Measurements from ENCODE around the gene MAP7.
"Not testable (repeated sequence)": the region's sequence is repeated elsewhere in the genome, so short reads cannot be mapped to it uniquely, and the experiment has no call there.

MAP7 gene

GRCh38 chr6:136334853-136335252, 215.4 kb downstream of the MAP7 start:
- no peak for DNase-seq (ENCODE audit: low spot score)

GRCh38 chr6:136334465-136334846, 215.8 kb downstream of the MAP7 start:
- DNase-seq (ENCODE audit: low spot score), result no peak

GRCh38 chr6:136333824-136334464, 216.3 kb downstream of the MAP7 start:
- DNase-seq (ENCODE audit: low spot score), result no peak

- DNase-seq (ENCODE audit: low spot score), result no peak
Observed at GRCh38 chr6:136331461-136331860, 218.8 kb downstream of the MAP7 start.

GRCh38 chr6:136330634-136331033, 219.6 kb downstream of the MAP7 start:
- no peak for DNase-seq (ENCODE audit: low spot score)

GRCh38 chr6:136326038-136326553, 224.1 kb downstream of the MAP7 start:
- DNase-seq (ENCODE audit: low spot score), result no peak

- no peak for DNase-seq (ENCODE audit: low spot score)
Observed at GRCh38 chr6:136324686-136325380, 225.4 kb downstream of the MAP7 start.

- no peak for DNase-seq (ENCODE audit: low spot score)
Observed at GRCh38 chr6:136323431-136324112, 226.7 kb downstream of the MAP7 start.

- no peak for DNase-seq (ENCODE audit: low spot score)
Observed at GRCh38 chr6:136319732-136320131, 230.5 kb downstream of the MAP7 start.

GRCh38 chr6:136318676-136319075, 231.5 kb downstream of the MAP7 start:
- no peak for DNase-seq (ENCODE audit: low spot score)

GRCh38 chr6:136317971-136318370, 232.3 kb downstream of the MAP7 start:
- no peak for DNase-seq (ENCODE audit: low spot score)

- DNase-seq (ENCODE audit: low spot score), result peak; percentile 38
Observed at GRCh38 chr6:136317021-136317694, 233.1 kb downstream of the MAP7 start.

- DNase-seq (ENCODE audit: low spot score), result no peak
Observed at GRCh38 chr6:136315594-136315993, 234.6 kb downstream of the MAP7 start.

GRCh38 chr6:136312975-136313374, 237.2 kb downstream of the MAP7 start:
- DNase-seq (ENCODE audit: low spot score), result no peak

GRCh38 chr6:136309729-136310311, 240.4 kb downstream of the MAP7 start:
- DNase-seq (ENCODE audit: low spot score), result no peak

- DNase-seq (ENCODE audit: low spot score), result no peak
Observed at GRCh38 chr6:136309171-136309570, 241.1 kb downstream of the MAP7 start.

- DNase-seq (ENCODE audit: low spot score), result not testable (repeated sequence)
Observed at GRCh38 chr6:136308469-136308868, 241.8 kb downstream of the MAP7 start.

GRCh38 chr6:136307351-136307750, 242.9 kb downstream of the MAP7 start:
- DNase-seq (ENCODE audit: low spot score), result no peak

GRCh38 chr6:136306466-136306865, 243.8 kb downstream of the MAP7 start:
- peak; percentile 67 for DNase-seq (ENCODE audit: low spot score)

GRCh38 chr6:136304410-136304809, 245.8 kb downstream of the MAP7 start:
- DNase-seq (ENCODE audit: low spot score), result no peak

- DNase-seq (ENCODE audit: low spot score), result no peak
Observed at GRCh38 chr6:136303516-136303915, 246.7 kb downstream of the MAP7 start.

- no peak for DNase-seq (ENCODE audit: low spot score)
Observed at GRCh38 chr6:136294621-136295020, 255.6 kb downstream of the MAP7 start.
